H1 (cell line): ENCODE measurements around the gene PROZ. TPM values are rescaled to one million over a fixed set of nuclear protein-coding genes. Genes with fewer than 3 reads are reported as not detected.

Experiments
- CTCF ChIA-PET: fragments of 300-600 bp; sonication (Branson Sonifier 250); formaldehyde crosslinking; loops from one replicate; lab custom pipeline; 2021; ENCODE audit not compliant: partially characterized antibody; lab: Charles Lee
- POLR2A ChIA-PET: fragments of 300-600 bp; sonication (Branson Sonifier 250); formaldehyde crosslinking; loops from one replicate; lab custom pipeline; 2021; ENCODE audit warnings: inconsistent platforms; ENCODE audit not compliant: partially characterized antibody; lab: Charles Lee
- DNase-seq, 2 experiments: peaks; one replicate each; pipeline versions ENCODE4 v3.0.0 to v3.0.0-alpha.2; 2010 to 2022; ENCODE audit warnings: low spot score in 2 of 2, low read depth in 1 of 2, mixed read lengths in 1 of 2
- FAIRE-seq: peaks from 2 replicates; lab custom pipeline; 2011; peaks lifted over from hg19 to GRCh38; lab: Jason Lieb, UNC
- H2AFZ ChIP-seq: 2 replicates; pipeline ENCODE4 v1.8.1; 2012; ENCODE audit warnings: low read length, inconsistent platforms
- H2AK5ac ChIP-seq: 2 replicates; pipeline ENCODE4 v1.6.1; 2013; ENCODE audit warnings: low read depth, low read length
- H2BK120ac ChIP-seq: replicated peaks from 2 replicates; pipeline ENCODE3; 2013; ENCODE audit warnings: low read depth, low read length, inconsistent platforms
- H2BK12ac ChIP-seq: 2 replicates; pipeline ENCODE4 v1.6.1; 2013; ENCODE audit warnings: low read depth, low read length
- H2BK15ac ChIP-seq: 2 replicates; pipeline ENCODE4 v1.6.1; 2013; ENCODE audit warnings: low read length
- H2BK20ac ChIP-seq: 2 replicates; pipeline ENCODE4 v1.6.1; 2013; ENCODE audit warnings: low read length
- H2BK5ac ChIP-seq: 2 replicates; pipeline ENCODE4 v1.6.1; 2013; ENCODE audit warnings: low read depth, low read length
- H3K14ac ChIP-seq: 2 replicates; pipeline ENCODE4 v1.6.1; 2013; ENCODE audit warnings: inconsistent platforms; ENCODE audit not compliant: insufficient read length
- H3K18ac ChIP-seq: 2 replicates; pipeline ENCODE4 v1.6.1; 2013; ENCODE audit warnings: low read length; ENCODE audit errors: extremely low read depth
- H3K23ac ChIP-seq: 2 replicates; pipeline ENCODE4 v1.6.1; 2013; ENCODE audit warnings: inconsistent platforms; ENCODE audit not compliant: insufficient read length
- H3K23me2 ChIP-seq: 2 replicates; pipeline ENCODE4 v1.6.1; 2013; ENCODE audit warnings: low read depth, low read length
- H3K27ac ChIP-seq: 2 replicates; pipeline ENCODE4 v1.6.1; 2011; ENCODE audit warnings: low read depth, low read length, inconsistent platforms
- H3K27me3 ChIP-seq, 4 experiments: replicated peaks in 1 of 4; 1 replicate in 1 of 4; 2 replicates in 3 of 4; pipeline versions ENCODE4 v1.6.1 to v1.8.1; 2011 to 2013; ENCODE audit warnings: low read length in 3 of 4, mild to moderate bottlenecking in 3 of 4, inconsistent platforms in 2 of 4, mixed read lengths in 2 of 4, moderate library complexity in 1 of 4; ENCODE audit not compliant: control insufficient read depth in 3 of 4, insufficient read depth in 3 of 4; ENCODE audit errors: extremely low read depth in 1 of 4
- H3K36me3 ChIP-seq, 4 experiments: 2 replicates each; pipeline versions ENCODE4 v1.6.1 to v1.8.1; 2011 to 2013; ENCODE audit warnings: mild to moderate bottlenecking in 4 of 4, low read length in 3 of 4, moderate library complexity in 2 of 4, control low read depth in 1 of 4, inconsistent platforms in 1 of 4; ENCODE audit not compliant: insufficient read depth in 4 of 4, control insufficient read depth in 2 of 4
- H3K4ac ChIP-seq: replicated peaks from 2 replicates; pipeline ENCODE3; 2013; ENCODE audit warnings: low read length, low read depth, mixed read lengths, inconsistent platforms; ENCODE audit not compliant: insufficient read length
- H3K4me1 ChIP-seq, 4 experiments: replicated peaks in 1 of 4; 1 replicate in 1 of 4; 2 replicates in 3 of 4; pipeline versions ENCODE4 v1.6.1 to v1.8.1; 2011 to 2013; ENCODE audit warnings: low read length in 3 of 4, inconsistent platforms in 2 of 4, mixed read lengths in 1 of 4; ENCODE audit not compliant: insufficient read depth in 4 of 4, control insufficient read depth in 3 of 4
- H3K4me2 ChIP-seq, 2 experiments: 2 replicates each; pipeline versions ENCODE4 v1.6.1 to v1.8.1; 2011 to 2013; ENCODE audit warnings: low read depth in 2 of 2, low read length in 2 of 2, control low read depth in 1 of 2, inconsistent platforms in 1 of 2, mild to moderate bottlenecking in 1 of 2; ENCODE audit not compliant: insufficient read depth in 1 of 2
- H3K4me3 ChIP-seq, 4 experiments: fragments of 200-600, 300-600 bp in 1 of 4; sonication (generic), shearing (Covaris generic), sonication (Bioruptor Twin) in 1 of 4; 2 replicates each; pipeline versions ENCODE4 v1.5.1 to v1.8.1; 2011 to 2016; ENCODE audit warnings: low read length in 4 of 4, low read depth in 3 of 4, control low read depth in 2 of 4, inconsistent platforms in 2 of 4, mild to moderate bottlenecking in 2 of 4, mixed read lengths in 1 of 4, moderate library complexity in 1 of 4; ENCODE audit not compliant: insufficient read depth in 2 of 4; ENCODE audit errors: extremely low read depth in 1 of 4
- H3K56ac ChIP-seq: replicated peaks from 2 replicates; pipeline ENCODE3; 2013; ENCODE audit warnings: low read depth, mild to moderate bottlenecking, mixed read lengths, low read length, inconsistent platforms; ENCODE audit not compliant: insufficient read length
- H3K79me1 ChIP-seq: 2 replicates; pipeline ENCODE4 v1.6.1; 2013; ENCODE audit warnings: low read depth, low read length, control low read depth
- H3K79me2 ChIP-seq, 2 experiments: 2 replicates each; pipeline versions ENCODE4 v1.6.1 to v1.8.1; 2012 to 2013; ENCODE audit warnings: low read length in 2 of 2, mild to moderate bottlenecking in 2 of 2, inconsistent platforms in 1 of 2; ENCODE audit not compliant: insufficient read depth in 2 of 2, control insufficient read depth in 1 of 2
- H3K9ac ChIP-seq, 4 experiments: replicated peaks in 1 of 4; 1 replicate in 1 of 4; 2 replicates in 3 of 4; pipeline versions ENCODE4 v1.6.1 to v1.8.1; 2011 to 2013; ENCODE audit warnings: low read depth in 3 of 4, low read length in 3 of 4, control low read depth in 2 of 4, mild to moderate bottlenecking in 2 of 4, moderate library complexity in 2 of 4, inconsistent platforms in 1 of 4; ENCODE audit errors: extremely low read depth in 1 of 4
- H3K9me3 ChIP-seq, 2 experiments: 2 replicates each; pipeline versions ENCODE4 v1.6.1 to v1.8.1; 2012 to 2013; ENCODE audit warnings: mild to moderate bottlenecking in 2 of 2, moderate library complexity in 2 of 2, control low read depth in 1 of 2, inconsistent platforms in 1 of 2, low read depth in 1 of 2, low read length in 1 of 2, mixed read lengths in 1 of 2; ENCODE audit not compliant: insufficient read depth in 2 of 2
- H4K20me1 ChIP-seq, 2 experiments: replicated peaks in 1 of 2; 2 replicates each; pipeline versions ENCODE3 to v1.8.1; 2011 to 2013; ENCODE audit warnings: inconsistent platforms in 2 of 2, low read length in 2 of 2, mild to moderate bottlenecking in 1 of 2; ENCODE audit not compliant: insufficient read depth in 2 of 2, control insufficient read depth in 1 of 2
- H4K5ac ChIP-seq: 2 replicates; pipeline ENCODE4 v1.6.1; 2013; ENCODE audit warnings: low read length, low read depth, mixed read lengths, inconsistent platforms; ENCODE audit not compliant: insufficient read length
- H4K8ac ChIP-seq: 2 replicates; pipeline ENCODE4 v1.8.0; 2013; ENCODE audit warnings: mild to moderate bottlenecking, moderate library complexity, low read length, inconsistent platforms; ENCODE audit not compliant: insufficient read depth; ENCODE audit errors: extremely low read depth
- H4K91ac ChIP-seq: replicated peaks from 2 replicates; pipeline ENCODE3; 2013; ENCODE audit warnings: low read length, mixed read lengths, inconsistent platforms; ENCODE audit not compliant: insufficient read length
- ATF2 ChIP-seq: IDR thresholded peaks from 2 replicates; pipeline ENCODE4 v1.6.1; 2012; ENCODE audit warnings: low read length, inconsistent platforms
- BACH1 ChIP-seq: IDR thresholded peaks from 2 replicates; pipeline ENCODE4 v1.6.1; 2012; ENCODE audit warnings: low read length, improper control_type of control experiment
- BRCA1 ChIP-seq: IDR thresholded peaks from 2 replicates; pipeline ENCODE4 v1.6.1; 2012; ENCODE audit warnings: low read depth, low read length, improper control_type of control experiment
- E2F6 ChIP-seq: IDR thresholded peaks from 2 replicates; pipeline ENCODE4 v1.6.1; 2012; ENCODE audit warnings: inconsistent platforms
- GABPA ChIP-seq: IDR thresholded peaks from 2 replicates; pipeline ENCODE4 v1.6.1; 2011; ENCODE audit warnings: mild to moderate bottlenecking, low read length, moderate library complexity, borderline replicate concordance; ENCODE audit not compliant: insufficient read depth
- GTF2F1 ChIP-seq: IDR thresholded peaks from 2 replicates; pipeline ENCODE4 v1.6.1; 2012; ENCODE audit warnings: low read depth, low read length, improper control_type of control experiment, borderline replicate concordance
- SP2 ChIP-seq: IDR thresholded peaks from 2 replicates; pipeline ENCODE4 v1.6.1; 2012; ENCODE audit warnings: mild to moderate bottlenecking, low read length, inconsistent platforms
- TAF7 ChIP-seq: optimal IDR thresholded peaks from 2 replicates; pipeline ENCODE3; 2011; ENCODE audit warnings: low read depth, mild to moderate bottlenecking, inconsistent platforms, low read length, moderate library complexity, borderline replicate concordance
- ZNF274 ChIP-seq: IDR thresholded peaks from 2 replicates; pipeline ENCODE4 v1.7.0; 2012; ENCODE audit warnings: low read length, borderline replicate concordance; ENCODE audit errors: extremely low read depth
- WGBS, 2 experiments: shearing (Covaris generic) in 1 of 2; methylation state at CpG; one replicate each; pipeline versions ENCODE4 v1.1.6 to v1.1.7; 2013 to 2015; ENCODE audit warnings: low lambda C conversion rate in 2 of 2, mixed read lengths in 2 of 2, inconsistent platforms in 1 of 2, low coverage in 1 of 2, missing lambda C conversion rate in 1 of 2; ENCODE audit not compliant: insufficient replicate concordance in 2 of 2, insufficient coverage in 1 of 2, insufficient read length in 1 of 2; ENCODE audit errors: extremely low coverage in 1 of 2, missing lambda C conversion rate in 1 of 2; 5-methylcytosine and 5-hydroxymethylcytosine counted together
- polyA plus RNA-seq, 7 experiments: library from polyadenylated mRNA; depleted of rRNA in 3 of 7; stranded (reverse) in 5 of 7; unstranded in 2 of 7; fragments of >200 nt in 5 of 7; fragments of 200-250 nt in 2 of 7; gene quantifications; 1 replicate in 5 of 7; 2 replicates in 1 of 7; 4 replicates in 1 of 7; pipeline versions ENCODE4 v1.2.1 to v1.2.3, GENCODE V29; 2011 to 2013; ENCODE audit warnings: missing spikeins in 2 of 7, mixed read lengths in 2 of 7
- total RNA-seq: library from RNA; stranded (reverse); fragmentation: NEBNext Ultra II Directional; extraction: Animal tissue kit (Norgen Biotek cat#: 25700); gene quantifications from 2 replicates; pipeline ENCODE4 v1.2.1, GENCODE V29; 2021

PROZ gene
- total and polyA plus RNA-seq, 2 of the 8 experiments (the other 6 are each of a cell fraction or from before 2014, with no cell fraction given), result not detected

GRCh38 chr13:113171250-113172125, 13.0 kb downstream of the PROZ start:
- no peak overlapping the region for H3K18ac ChIP-seq
- no peaks in the 10 kb centered on the region for H3K27me3 ChIP-seq
- TF ChIP-seq BRCA1, result no peak
- no peak for TF ChIP-seq E2F6
- no peak for TF ChIP-seq GTF2F1
- TF ChIP-seq ZNF274, result no peak
- no peak for TF ChIP-seq ATF2
- no peak for TF ChIP-seq SP2
- TF ChIP-seq GABPA, result no peak
- TF ChIP-seq BACH1, result no peak
- TF ChIP-seq TAF7, result no peak

More at GRCh38 chr13:113171250-113172125, 13.0 kb downstream of the PROZ start:
- ChIA-PET CTCF (interaction anchor here (1.0 kb wide), 1 partner anchor 16 kb away, joined by 3 read pairs; no protein-coding TSS in a partner anchor), POLR2A (interaction anchor here (1.4 kb wide), 1 partner anchor 38 kb away, joined by 5 read pairs; the partner anchor contains the start of genes CUL4A and PCID2)
- H3K9ac ChIP-seq, result no peak overlapping the region
- H2BK120ac ChIP-seq, result no peak overlapping the region
- no peaks in the 10 kb centered on the region for H3K9me3 ChIP-seq
- no peak overlapping the region; the same call in 1 of the 2 replicates for H4K8ac ChIP-seq
- no peaks in the 10 kb centered on the region; a peak in 1 of 4 replicates for H3K79me2 ChIP-seq
- DNase-seq (no peak), FAIRE-seq (no peak)
- no peaks in the 10 kb centered on the region for H3K23me2 ChIP-seq
- no peaks in the 10 kb centered on the region for H4K20me1 ChIP-seq
- H2AFZ ChIP-seq, result no peak overlapping the region
- no peak overlapping the region for H2AK5ac ChIP-seq
- H2BK5ac ChIP-seq, result no peak overlapping the region; the same call in 1 of the 2 replicates
- no peaks in the 10 kb centered on the region for H3K4me1 ChIP-seq
- no peak overlapping the region for H2BK20ac ChIP-seq
- H3K4me3 ChIP-seq, result no peak overlapping the region
- H4K5ac ChIP-seq, result no peak overlapping the region
- H2BK12ac ChIP-seq, result no peak overlapping the region
- no peak overlapping the region for H2BK15ac ChIP-seq
- no peak overlapping the region for H3K56ac ChIP-seq
- H3K79me1 ChIP-seq, result no peaks in the 10 kb centered on the region
- no peak overlapping the region for H3K23ac ChIP-seq
- no peak overlapping the region for H3K4ac ChIP-seq
- 93% methylated on average over 30 of the region's 34 CpGs; no CpG with 5 or more reads in 1 of the 2 experiments for WGBS, 2 experiments
- H3K4me2 ChIP-seq, result no peak overlapping the region
- peaks cover 7 to 46% (median 23%) of the 10 kb centered on the region in 4 experiments for H3K36me3 ChIP-seq
- no peak overlapping the region for H3K14ac ChIP-seq
- H3K27ac ChIP-seq, result no peak overlapping the region
- no peak overlapping the region for H4K91ac ChIP-seq
